Measurements from ENCODE around the gene SLC2A13. TPM values are rescaled to one million over a fixed set of nuclear protein-coding genes. Genes with fewer than 3 reads are reported as not detected.

The SLC2A13 gene
- 17.9 and 18.3 TPM in 2 replicates for total RNA-seq (2012; rRNA removed)

DNA sequence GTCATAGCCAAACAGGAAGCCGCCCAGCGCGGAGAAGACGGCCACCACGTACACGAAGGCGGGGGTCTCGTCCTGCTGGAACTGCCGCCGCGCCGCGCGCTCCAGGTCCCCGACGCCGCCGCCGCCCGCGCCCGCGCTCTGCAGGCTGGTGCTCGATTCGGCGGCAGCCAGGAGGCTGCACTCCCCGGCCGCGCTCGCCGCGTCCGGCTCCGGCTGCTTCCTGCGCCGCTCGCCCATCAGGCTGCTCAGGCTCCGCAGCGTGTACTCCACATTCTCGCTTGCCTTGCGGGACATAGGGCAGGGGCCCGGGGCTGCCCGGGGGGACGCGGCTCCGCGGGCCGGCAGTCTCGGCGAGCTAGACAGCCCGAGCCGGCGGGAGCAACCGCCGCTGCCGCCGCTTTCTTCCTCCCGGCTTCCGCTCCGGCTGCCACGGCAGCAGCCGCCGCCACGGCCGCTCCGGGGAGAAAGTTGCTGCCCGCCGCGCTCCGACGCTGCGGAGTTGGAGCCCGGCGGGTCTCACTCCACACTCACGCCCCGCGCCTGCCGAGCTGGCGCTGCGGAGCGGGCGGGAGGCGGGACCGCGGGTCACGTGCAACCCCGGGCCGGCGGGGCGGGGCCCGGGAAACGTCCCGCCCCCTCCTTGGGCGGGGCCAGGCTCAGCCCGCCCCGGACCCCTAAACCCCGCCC is at the start of gene SLC2A13:
SLC2A13 (minus strand) TSS at position 567 of the 687 bp plus-strand sequence; CDS start at position 294, 273 bp downstream.
- Histone ChIP-seq H3K9me3 (replicated peaks; ENCODE audit: low read length) (no peaks in the 10 kb centered on the region), H3K4me1 (ENCODE audit: control insufficient read depth, insufficient read depth, low read length) (peaks cover 6% of the 10 kb centered on the region), H3K9ac (ENCODE audit: low read depth, low read length) (peak within 1 kb of the TSS; percentile 79)

DNA sequence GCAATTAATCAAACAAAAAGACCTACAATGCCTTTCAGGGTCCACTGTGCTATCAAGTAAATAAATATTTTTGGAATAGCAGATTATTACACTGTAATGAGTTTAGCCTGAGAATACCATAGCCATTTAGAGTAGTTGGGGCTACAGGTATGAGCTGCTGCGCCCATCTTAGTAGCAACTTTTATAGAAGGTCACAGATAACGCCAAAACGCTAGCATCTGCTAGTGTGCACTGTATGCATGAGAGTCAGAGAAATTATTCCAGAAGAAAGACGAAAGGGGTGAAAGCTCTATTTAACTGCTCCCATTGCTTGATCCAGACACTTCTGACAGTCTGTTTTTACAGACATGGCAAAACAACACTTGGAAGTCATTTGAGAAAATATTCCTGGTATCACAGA is 48.5 kb upstream of the SLC2A13 start:
- no peak overlapping the region for H3K9ac ChIP-seq (ENCODE audit: low read depth, low read length)
- H3K4me3 ChIP-seq (ENCODE audit: low read length), result no peak overlapping the region
- H3K9me3 ChIP-seq (replicated peaks; ENCODE audit: low read length), result no peaks in the 10 kb centered on the region
- no peak overlapping the region for H3K4me2 ChIP-seq (ENCODE audit: low read length)
- no peaks in the 10 kb centered on the region for H3K27me3 ChIP-seq (ENCODE audit: control insufficient read depth, insufficient read depth, low read length)
- H3K36me3 ChIP-seq (ENCODE audit: insufficient read depth, low read length), result no peaks in the 10 kb centered on the region
- peaks cover 20% of the 10 kb centered on the region for H3K4me1 ChIP-seq (ENCODE audit: control insufficient read depth, insufficient read depth, low read length)

More for the DNA sequence above, at the start of gene SLC2A13:
- peak within 1 kb of the TSS; percentile 96 for H3K4me3 ChIP-seq (ENCODE audit: low read length)
- no peaks in the 10 kb centered on the region for H3K36me3 ChIP-seq (ENCODE audit: insufficient read depth, low read length)
- H3K4me2 ChIP-seq (ENCODE audit: low read length), result peak within 1 kb of the TSS; percentile 96
- no peaks in the 10 kb centered on the region for H3K27me3 ChIP-seq (ENCODE audit: control insufficient read depth, insufficient read depth, low read length)

DNA sequence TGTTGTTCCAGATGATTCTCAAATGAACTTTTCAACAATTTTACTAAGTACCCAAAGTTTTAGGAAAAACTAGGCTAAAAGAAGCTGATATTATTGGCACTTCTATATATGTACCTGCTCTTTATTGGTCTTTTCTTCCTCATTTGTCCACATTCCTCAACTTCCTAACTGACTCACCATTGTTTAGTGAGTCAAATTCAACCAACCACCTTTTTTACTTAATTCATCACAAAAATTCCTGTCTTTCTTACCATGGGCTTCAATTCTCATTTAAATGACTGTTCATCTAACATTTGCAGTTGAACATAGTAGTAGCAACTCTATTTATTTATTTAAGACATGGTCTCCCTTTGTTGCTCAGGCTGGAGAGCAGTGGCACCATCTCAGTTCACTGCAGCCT is 47.6 kb upstream of the SLC2A13 start:
- Histone ChIP-seq H3K9ac (ENCODE audit: low read depth, low read length) (no peak overlapping the region), H3K9me3 (replicated peaks; ENCODE audit: low read length) (no peaks in the 10 kb centered on the region), H3K36me3 (ENCODE audit: insufficient read depth, low read length) (no peaks in the 10 kb centered on the region), H3K4me2 (ENCODE audit: low read length) (no peak overlapping the region), H3K4me3 (ENCODE audit: low read length) (no peak overlapping the region), H3K4me1 (ENCODE audit: control insufficient read depth, insufficient read depth, low read length) (peaks cover 13% of the 10 kb centered on the region), H3K27me3 (ENCODE audit: control insufficient read depth, insufficient read depth, low read length) (no peaks in the 10 kb centered on the region)

DNA sequence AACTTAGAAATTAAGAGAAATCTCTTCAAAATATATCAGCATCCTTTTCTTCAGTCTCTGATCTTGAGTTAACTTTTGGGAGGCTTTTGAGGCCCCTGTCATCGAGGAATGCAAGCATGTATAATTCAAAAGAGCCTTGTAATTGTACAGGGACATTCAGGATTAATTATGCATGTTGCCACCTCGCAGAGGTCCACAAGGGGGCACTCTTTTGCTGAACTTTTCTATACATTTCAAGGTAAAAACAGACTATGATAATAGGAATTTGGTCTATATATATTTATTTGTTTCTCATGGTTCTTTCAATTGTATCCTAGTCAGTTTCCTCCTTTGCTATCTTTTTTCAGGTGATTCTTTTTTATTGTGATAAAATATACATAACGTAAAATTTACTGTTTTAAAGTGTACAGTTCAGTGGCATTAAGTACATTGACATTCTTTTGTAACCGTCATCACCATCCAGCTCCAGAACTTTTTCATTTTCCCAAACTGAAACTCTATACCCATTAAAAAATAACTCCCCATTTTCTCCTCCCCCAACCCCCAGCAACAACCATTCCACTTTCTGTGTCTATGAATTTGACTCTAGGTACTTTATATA is 47.0 kb upstream of the SLC2A13 start:
- Histone ChIP-seq H3K9ac (ENCODE audit: low read depth, low read length) (no peak overlapping the region), H3K36me3 (ENCODE audit: insufficient read depth, low read length) (no peaks in the 10 kb centered on the region), H3K4me2 (ENCODE audit: low read length) (no peak overlapping the region), H3K4me3 (ENCODE audit: low read length) (no peak overlapping the region), H3K27me3 (ENCODE audit: control insufficient read depth, insufficient read depth, low read length) (no peaks in the 10 kb centered on the region), H3K9me3 (replicated peaks; ENCODE audit: low read length) (no peaks in the 10 kb centered on the region), H3K4me1 (ENCODE audit: control insufficient read depth, insufficient read depth, low read length) (peaks cover 8% of the 10 kb centered on the region)

DNA sequence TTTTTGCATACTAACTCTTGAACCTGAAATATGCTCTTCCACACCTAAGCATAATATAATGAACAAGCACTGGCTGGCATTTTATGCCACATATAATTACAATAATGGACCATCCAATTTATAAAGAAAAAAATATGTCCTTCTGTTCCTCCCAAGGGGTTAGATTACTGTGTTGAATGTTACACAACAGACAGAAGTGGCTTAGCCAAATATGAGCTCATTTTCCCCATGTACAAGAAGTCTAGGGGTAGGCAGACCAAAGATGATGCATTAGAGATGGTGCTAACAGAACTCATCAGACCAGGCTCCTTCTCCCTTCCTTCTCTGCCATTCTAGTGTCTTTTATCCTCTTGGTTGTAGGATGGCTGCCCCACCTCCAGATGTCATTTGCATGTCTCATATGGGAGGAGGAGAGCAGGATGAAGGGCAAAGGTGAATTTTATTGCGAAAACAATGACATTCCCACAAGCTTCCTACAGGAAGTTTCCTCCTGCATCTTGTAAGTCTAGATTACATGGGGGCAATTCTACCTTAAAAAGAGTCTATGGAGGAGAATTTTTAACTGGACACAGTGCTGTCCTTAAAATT is 43.9 kb upstream of the SLC2A13 start:
- H3K4me3 ChIP-seq (ENCODE audit: low read length), result no peak overlapping the region
- H3K9me3 ChIP-seq (replicated peaks; ENCODE audit: low read length), result no peaks in the 10 kb centered on the region
- peaks cover 8% of the 10 kb centered on the region for H3K4me1 ChIP-seq (ENCODE audit: control insufficient read depth, insufficient read depth, low read length)
- H3K9ac ChIP-seq (ENCODE audit: low read depth, low read length), result no peak overlapping the region
- H3K27me3 ChIP-seq (ENCODE audit: control insufficient read depth, insufficient read depth, low read length), result no peaks in the 10 kb centered on the region
- H3K36me3 ChIP-seq (ENCODE audit: insufficient read depth, low read length), result no peaks in the 10 kb centered on the region
- H3K4me2 ChIP-seq (ENCODE audit: low read length), result no peak overlapping the region

DNA sequence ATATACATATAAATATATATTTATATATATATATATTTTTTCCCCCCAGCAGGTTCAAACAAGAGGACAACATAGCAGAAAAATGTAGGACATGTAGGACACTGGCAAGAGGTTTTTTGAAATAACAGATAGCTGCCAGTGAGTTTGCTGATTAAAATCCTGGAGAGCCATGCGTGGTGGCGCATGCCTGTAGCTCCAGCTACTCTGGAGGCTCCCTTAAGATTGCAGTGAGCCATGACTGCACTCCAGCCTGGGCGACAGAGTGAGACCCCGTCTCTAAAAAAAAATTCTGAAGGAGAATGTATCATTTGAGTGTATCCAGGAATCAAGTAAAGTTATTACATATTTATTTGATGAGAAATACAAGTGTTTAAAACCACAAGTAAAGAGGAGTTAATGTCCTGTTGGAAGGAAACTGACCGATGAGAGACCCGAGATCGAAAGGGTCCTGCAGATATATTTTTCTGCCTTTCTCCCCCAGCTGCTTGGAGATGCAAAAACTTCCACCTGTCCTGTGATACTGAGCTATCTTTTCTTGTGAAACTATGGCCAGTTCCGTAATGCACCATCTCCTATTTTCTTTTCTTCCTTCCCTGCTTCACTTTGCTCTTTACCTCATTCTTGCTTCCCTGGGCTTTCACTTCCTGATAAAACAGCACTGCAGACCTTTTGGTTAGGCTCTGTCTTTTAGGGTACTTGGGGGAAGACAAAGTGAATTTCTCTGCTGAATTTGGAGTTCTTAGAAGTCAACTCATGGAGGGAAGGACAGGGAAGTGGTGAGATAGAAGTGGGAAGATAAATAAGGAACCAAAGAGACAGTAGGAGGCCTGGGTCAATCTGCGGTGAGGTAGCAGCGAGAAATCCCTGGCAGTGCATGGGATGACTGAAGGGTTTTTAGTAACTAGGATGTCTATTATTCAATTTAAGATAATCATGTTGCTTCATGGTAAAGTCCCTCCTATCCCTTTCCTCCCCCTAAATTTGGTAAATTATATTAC is 41.2 kb upstream of the SLC2A13 start:
- Histone ChIP-seq H3K36me3 (ENCODE audit: insufficient read depth, low read length) (no peaks in the 10 kb centered on the region), H3K4me3 (ENCODE audit: low read length) (no peak overlapping the region), H3K4me1 (ENCODE audit: control insufficient read depth, insufficient read depth, low read length) (peaks cover 3% of the 10 kb centered on the region), H3K27me3 (ENCODE audit: control insufficient read depth, insufficient read depth, low read length) (no peaks in the 10 kb centered on the region), H3K9ac (ENCODE audit: low read depth, low read length) (no peak overlapping the region), H3K9me3 (replicated peaks; ENCODE audit: low read length) (no peaks in the 10 kb centered on the region), H3K4me2 (ENCODE audit: low read length) (no peak overlapping the region)

DNA sequence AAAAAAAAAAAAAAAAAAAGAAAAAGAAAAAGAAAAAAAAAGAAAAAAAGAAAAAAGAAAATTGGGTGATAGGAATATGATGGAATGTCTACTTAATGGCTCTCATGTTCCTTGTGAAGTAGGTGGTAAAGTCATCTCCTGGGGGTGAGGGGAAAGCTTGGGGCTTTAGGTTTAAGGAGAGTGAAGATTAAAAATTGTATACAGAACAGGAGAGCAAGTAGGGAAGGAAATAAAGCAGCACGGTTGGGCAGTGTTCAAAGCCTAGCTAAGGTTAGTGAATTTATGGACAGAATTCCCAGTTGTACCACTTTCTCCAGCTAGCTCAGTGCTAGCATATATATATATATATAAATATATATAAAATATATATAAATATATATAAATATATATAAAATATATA is 40.0 kb upstream of the SLC2A13 start:
- no peaks in the 10 kb centered on the region for H3K27me3 ChIP-seq (ENCODE audit: control insufficient read depth, insufficient read depth, low read length)
- no peaks in the 10 kb centered on the region for H3K9me3 ChIP-seq (replicated peaks; ENCODE audit: low read length)
- H3K4me2 ChIP-seq (ENCODE audit: low read length), result no peak overlapping the region
- H3K4me3 ChIP-seq (ENCODE audit: low read length), result no peak overlapping the region
- no peak overlapping the region for H3K9ac ChIP-seq (ENCODE audit: low read depth, low read length)
- H3K36me3 ChIP-seq (ENCODE audit: insufficient read depth, low read length), result no peaks in the 10 kb centered on the region
- H3K4me1 ChIP-seq (ENCODE audit: control insufficient read depth, insufficient read depth, low read length), result peaks cover 3% of the 10 kb centered on the region

DNA sequence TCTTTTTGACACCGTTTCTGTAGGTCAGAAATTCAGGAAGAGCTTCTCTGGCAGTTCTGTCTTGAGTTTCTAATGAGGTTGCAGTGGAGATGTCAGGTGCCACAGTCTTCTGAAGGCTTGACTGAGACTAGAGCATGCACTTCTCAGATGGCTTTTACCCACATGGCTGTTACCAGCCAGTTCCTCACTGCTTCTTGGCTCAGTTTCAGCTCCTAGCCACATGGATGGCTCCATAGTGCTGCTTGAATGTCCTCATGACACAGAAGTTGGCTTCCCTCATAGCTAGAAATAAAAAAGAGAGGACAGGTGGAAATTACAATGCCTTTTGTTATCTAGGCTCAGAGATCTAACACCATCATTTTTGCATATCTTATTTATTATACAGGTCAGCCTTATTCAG is 38.1 kb upstream of the SLC2A13 start:
- no peaks in the 10 kb centered on the region for H3K4me1 ChIP-seq (ENCODE audit: control insufficient read depth, insufficient read depth, low read length)
- no peak overlapping the region for H3K9ac ChIP-seq (ENCODE audit: low read depth, low read length)
- H3K4me3 ChIP-seq (ENCODE audit: low read length), result no peak overlapping the region
- no peaks in the 10 kb centered on the region for H3K9me3 ChIP-seq (replicated peaks; ENCODE audit: low read length)
- no peak overlapping the region for H3K4me2 ChIP-seq (ENCODE audit: low read length)
- H3K36me3 ChIP-seq (ENCODE audit: insufficient read depth, low read length), result no peaks in the 10 kb centered on the region
- no peaks in the 10 kb centered on the region for H3K27me3 ChIP-seq (ENCODE audit: control insufficient read depth, insufficient read depth, low read length)

DNA sequence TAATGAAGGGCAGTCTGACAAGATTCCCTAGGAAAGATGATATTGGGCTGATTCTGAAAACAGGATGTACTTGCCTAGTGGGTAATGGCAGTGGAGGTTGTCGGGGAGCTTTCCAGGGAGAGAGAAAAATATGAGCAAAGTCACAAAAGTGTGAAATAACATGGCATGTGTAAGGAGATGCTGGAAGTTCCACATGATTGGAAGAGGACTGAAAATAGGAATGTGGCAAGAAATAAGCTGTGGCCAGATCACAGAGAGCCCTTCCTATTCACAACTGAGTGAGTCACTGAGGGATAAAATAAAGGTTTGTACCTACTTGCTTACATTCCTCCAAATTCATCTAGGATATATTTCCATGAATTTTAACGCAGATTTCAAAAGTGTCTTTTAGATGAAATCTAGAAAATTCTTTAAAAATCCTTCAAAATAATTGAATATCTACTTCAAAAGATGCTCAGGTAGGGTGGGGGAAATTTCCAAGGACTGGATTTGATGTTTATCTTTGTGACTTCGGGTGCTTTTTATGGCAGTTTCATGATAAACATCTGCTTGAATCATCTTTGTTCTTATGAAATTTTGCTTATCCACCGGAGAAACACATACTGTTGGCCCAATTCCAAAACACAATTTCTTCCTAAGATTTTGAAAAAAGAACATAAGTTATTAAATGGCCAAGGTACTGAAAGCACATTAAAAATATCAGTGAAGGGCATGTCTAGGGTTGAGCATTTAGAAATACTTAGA is 36.3 kb upstream of the SLC2A13 start:
- no peaks in the 10 kb centered on the region for H3K4me1 ChIP-seq (ENCODE audit: control insufficient read depth, insufficient read depth, low read length)

DNA sequence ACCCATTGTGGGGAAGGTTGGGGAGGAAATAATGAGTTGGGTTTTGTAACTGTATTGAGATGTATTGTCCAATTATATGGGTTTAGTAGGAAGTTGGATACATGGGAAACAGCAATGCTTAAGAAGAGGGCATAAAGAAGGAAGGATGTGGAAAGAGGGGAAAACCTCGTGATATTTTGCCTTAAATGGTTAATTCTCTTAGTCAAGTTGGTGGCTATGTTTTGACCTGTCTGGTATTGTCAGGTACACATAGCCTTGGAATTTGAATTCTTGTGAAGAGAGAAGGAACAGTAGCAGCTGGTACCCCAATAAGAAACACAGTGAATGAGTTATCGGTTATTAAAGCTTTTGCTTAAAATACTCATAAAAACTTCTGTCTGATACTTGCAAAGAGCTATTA is 32.6 kb upstream of the SLC2A13 start:
- Histone ChIP-seq H3K9me3 (replicated peaks; ENCODE audit: low read length) (no peaks in the 10 kb centered on the region), H3K4me1 (ENCODE audit: control insufficient read depth, insufficient read depth, low read length) (peaks cover 3% of the 10 kb centered on the region), H3K36me3 (ENCODE audit: insufficient read depth, low read length) (no peaks in the 10 kb centered on the region), H3K9ac (ENCODE audit: low read depth, low read length) (no peak overlapping the region), H3K27me3 (ENCODE audit: control insufficient read depth, insufficient read depth, low read length) (no peaks in the 10 kb centered on the region), H3K4me3 (ENCODE audit: low read length) (no peak overlapping the region), H3K4me2 (ENCODE audit: low read length) (no peak overlapping the region)

More for the DNA sequence above, 36.3 kb upstream of the SLC2A13 start:
- Histone ChIP-seq H3K27me3 (ENCODE audit: control insufficient read depth, insufficient read depth, low read length) (no peaks in the 10 kb centered on the region), H3K9ac (ENCODE audit: low read depth, low read length) (no peak overlapping the region), H3K4me3 (ENCODE audit: low read length) (no peak overlapping the region), H3K36me3 (ENCODE audit: insufficient read depth, low read length) (no peaks in the 10 kb centered on the region), H3K9me3 (replicated peaks; ENCODE audit: low read length) (no peaks in the 10 kb centered on the region), H3K4me2 (ENCODE audit: low read length) (no peak overlapping the region)

Measured in skeletal muscle satellite cell (primary cell).